Endometrial microvascular endothelial cells (primary cell): ENCODE measurements around the gene NR5A1. TPM values are rescaled to one million over a fixed set of nuclear protein-coding genes. Genes with fewer than 3 reads are reported as not detected.

Experiments used
- total RNA-seq: library from RNA; depleted of rRNA; stranded (reverse); fragments of >200 nt; gene quantifications from one replicate; pipeline ENCODE4 v1.2.3, GENCODE V29; 2015; ENCODE audit errors: inconsistent ontology term

Gene NR5A1
- total RNA-seq, 1 donor from 2014 or later: not detected

Other genes with a start within 250 kb of the NR5A1 start
- 40.0 TPM for gene NEK6, start 249.4 kb downstream of the NR5A1 start, total RNA-seq
- gene PSMB7, start 92.0 kb downstream of the NR5A1 start, total RNA-seq: 412 TPM
- gene ADGRD2, start 56.9 kb downstream of the NR5A1 start, total RNA-seq: not detected